ENCODE data around the gene IL31RA. TPM values are rescaled to one million over a fixed set of nuclear protein-coding genes. Genes with fewer than 3 reads are reported as not detected.

Gene IL31RA
- total and polyA plus RNA-seq, 2 experiments from 2014 or later, result not detected

- no peaks in the 10 kb centered on the region for H3K4me1 ChIP-seq (ENCODE audit: low read depth)
These were observed 15.3 kb downstream of the IL31RA start for GRCh38 chr5:55866485-55866884.

GRCh38 chr5:55866934-55867333 is 15.8 kb downstream of the IL31RA start:
- Histone ChIP-seq H3K4me1 (ENCODE audit: low read depth) (no peaks in the 10 kb centered on the region), H3K27ac (no peak overlapping the region), H3K9me3 (ENCODE audit: low read depth) (no peaks in the 10 kb centered on the region), H3K27me3 (no peaks in the 10 kb centered on the region), H3K4me3 (no peak overlapping the region), H3K36me3 (no peaks in the 10 kb centered on the region)
- no peak for DNase-seq (ENCODE audit: low read depth in 1 of 2, low spot score in 1 of 2)
- TF ChIP-seq CTCF (IDR thresholded peaks at IDR 0.05; ENCODE audit: low read depth, low read length), result no peak

More at GRCh38 chr5:55866485-55866884, 15.3 kb downstream of the IL31RA start:
- TF ChIP-seq CTCF (IDR thresholded peaks at IDR 0.05; ENCODE audit: low read depth, low read length), result no peak
- Histone ChIP-seq H3K36me3 (no peaks in the 10 kb centered on the region), H3K4me3 (no peak overlapping the region), H3K27me3 (no peaks in the 10 kb centered on the region), H3K9me3 (ENCODE audit: low read depth) (no peaks in the 10 kb centered on the region), H3K27ac (no peak overlapping the region)
- no peak for DNase-seq (ENCODE audit: low read depth in 1 of 2, low spot score in 1 of 2)

GRCh38 chr5:55868846-55869245 is 17.7 kb downstream of the IL31RA start:
- Histone ChIP-seq H3K4me3 (no peak overlapping the region), H3K9me3 (ENCODE audit: low read depth) (no peaks in the 10 kb centered on the region), H3K4me1 (ENCODE audit: low read depth) (no peaks in the 10 kb centered on the region), H3K27me3 (no peaks in the 10 kb centered on the region), H3K36me3 (no peaks in the 10 kb centered on the region), H3K27ac (no peak overlapping the region)
- peak in 1 of 2 donors; percentile 97 for DNase-seq (ENCODE audit: low read depth in 1 of 2, low spot score in 1 of 2)
- no peak for TF ChIP-seq CTCF (IDR thresholded peaks at IDR 0.05; ENCODE audit: low read depth, low read length)

- no peaks in the 10 kb centered on the region for H3K27me3 ChIP-seq
- no peak for DNase-seq (ENCODE audit: low read depth in 1 of 2, low spot score in 1 of 2)
- H3K4me3 ChIP-seq, result no peak overlapping the region
- no peak overlapping the region for H3K27ac ChIP-seq
- H3K9me3 ChIP-seq (ENCODE audit: low read depth), result no peaks in the 10 kb centered on the region
- no peak for TF ChIP-seq CTCF (IDR thresholded peaks at IDR 0.05; ENCODE audit: low read depth, low read length)
- no peaks in the 10 kb centered on the region for H3K4me1 ChIP-seq (ENCODE audit: low read depth)
- no peaks in the 10 kb centered on the region for H3K36me3 ChIP-seq
These were observed 18.7 kb downstream of the IL31RA start for GRCh38 chr5:55869847-55870246.

- no peak for DNase-seq (ENCODE audit: low read depth in 1 of 2, low spot score in 1 of 2)
- no peak overlapping the region for H3K27ac ChIP-seq
- no peaks in the 10 kb centered on the region for H3K27me3 ChIP-seq
- H3K9me3 ChIP-seq (ENCODE audit: low read depth), result no peaks in the 10 kb centered on the region
- no peaks in the 10 kb centered on the region for H3K4me1 ChIP-seq (ENCODE audit: low read depth)
- no peak for TF ChIP-seq CTCF (IDR thresholded peaks at IDR 0.05; ENCODE audit: low read depth, low read length)
- no peak overlapping the region for H3K4me3 ChIP-seq
- H3K36me3 ChIP-seq, result no peaks in the 10 kb centered on the region
These were observed 22.1 kb downstream of the IL31RA start for GRCh38 chr5:55873234-55873633.

- H3K27ac ChIP-seq, result no peak overlapping the region
- no peak overlapping the region for H3K4me3 ChIP-seq
- H3K4me1 ChIP-seq (ENCODE audit: low read depth), result no peaks in the 10 kb centered on the region
- DNase-seq (ENCODE audit: low read depth in 1 of 2, low spot score in 1 of 2), result no peak
- no peaks in the 10 kb centered on the region for H3K9me3 ChIP-seq (ENCODE audit: low read depth)
- no peak for TF ChIP-seq CTCF (IDR thresholded peaks at IDR 0.05; ENCODE audit: low read depth, low read length)
- H3K36me3 ChIP-seq, result no peaks in the 10 kb centered on the region
- no peaks in the 10 kb centered on the region for H3K27me3 ChIP-seq
These were observed 26.5 kb downstream of the IL31RA start for GRCh38 chr5:55877655-55878054.
